Non-pigmented ciliary epithelial cell (primary cell): ENCODE data around the gene ADH5.
"Not testable (repeated sequence)": the region's sequence is repeated elsewhere in the genome, so short reads cannot be mapped to it uniquely, and the experiment has no call there.

Experiments
- DNase-seq: peaks from one replicate; pipeline ENCODE4 v3.0.0-alpha.2; 2010; ENCODE audit warnings: low read depth

ADH5 gene

DNA sequence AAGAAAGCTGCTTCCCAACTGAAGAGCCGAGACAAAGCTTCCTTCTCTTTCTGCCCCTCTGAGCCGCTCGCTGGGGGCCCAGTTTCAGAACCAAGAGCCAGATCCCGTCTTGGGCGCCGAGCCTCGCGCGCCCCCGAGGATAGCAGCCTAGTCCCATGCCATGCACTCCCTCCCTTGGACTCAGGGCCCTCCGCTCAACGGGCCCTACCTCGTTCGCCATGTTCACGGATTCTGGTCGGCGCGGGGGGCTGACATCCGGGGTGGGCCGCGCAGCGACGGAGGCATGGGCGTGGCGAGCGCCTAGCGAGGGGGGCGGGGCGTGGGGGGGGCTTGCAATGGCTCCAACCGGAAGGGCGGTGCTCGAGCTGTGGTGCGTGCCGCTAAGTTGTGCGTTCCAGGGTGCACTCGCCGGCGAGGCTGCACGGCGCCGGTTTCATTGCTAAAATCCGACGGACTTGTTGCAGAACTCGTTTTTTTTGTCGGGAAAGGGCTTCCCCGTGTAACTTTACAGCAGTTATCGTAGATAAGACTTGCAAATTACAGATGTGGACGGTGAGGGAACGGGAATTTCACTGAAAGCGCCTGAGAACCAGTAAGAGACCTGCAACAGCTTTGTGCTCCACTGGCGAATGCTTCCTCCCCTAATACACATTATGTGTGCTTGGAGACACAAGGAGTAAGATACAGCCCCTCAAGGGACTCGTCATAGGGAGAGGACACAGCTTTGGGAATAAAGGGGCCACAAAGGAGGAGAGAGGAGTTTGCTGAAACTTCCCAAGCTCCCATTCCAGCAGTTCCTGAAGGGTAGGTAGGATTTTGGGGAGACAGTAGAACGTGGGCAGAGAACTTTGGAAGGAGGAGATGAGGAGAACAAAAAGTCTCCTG lies at the start of gene ADH5:
Gene ADH5, minus strand, starts transcription at position 308 of the 885 bp plus-strand sequence. Its CDS starts 88 bp downstream, at position 220.
- DNase-seq = peak; percentile 34

DNA sequence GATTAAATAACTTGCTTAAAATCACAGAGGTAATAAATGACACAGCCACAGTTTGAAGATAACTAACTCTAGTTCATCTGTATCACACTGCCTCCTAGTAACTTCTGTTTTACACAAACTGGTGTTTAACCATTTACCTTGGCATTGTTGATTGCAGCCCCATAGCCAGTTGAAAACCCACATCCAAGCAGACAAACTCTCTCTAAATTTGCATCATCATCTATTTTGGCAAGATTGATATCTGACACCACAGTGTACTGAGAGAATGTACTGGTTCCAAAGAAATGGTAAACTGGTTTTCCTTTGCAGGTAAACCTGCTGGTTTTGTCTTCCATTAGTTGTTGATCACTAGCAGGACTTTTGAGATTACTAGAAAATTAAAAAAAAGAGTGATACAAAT lies 47.7 kb upstream of the ADH5 start:
- no peak for DNase-seq

DNA sequence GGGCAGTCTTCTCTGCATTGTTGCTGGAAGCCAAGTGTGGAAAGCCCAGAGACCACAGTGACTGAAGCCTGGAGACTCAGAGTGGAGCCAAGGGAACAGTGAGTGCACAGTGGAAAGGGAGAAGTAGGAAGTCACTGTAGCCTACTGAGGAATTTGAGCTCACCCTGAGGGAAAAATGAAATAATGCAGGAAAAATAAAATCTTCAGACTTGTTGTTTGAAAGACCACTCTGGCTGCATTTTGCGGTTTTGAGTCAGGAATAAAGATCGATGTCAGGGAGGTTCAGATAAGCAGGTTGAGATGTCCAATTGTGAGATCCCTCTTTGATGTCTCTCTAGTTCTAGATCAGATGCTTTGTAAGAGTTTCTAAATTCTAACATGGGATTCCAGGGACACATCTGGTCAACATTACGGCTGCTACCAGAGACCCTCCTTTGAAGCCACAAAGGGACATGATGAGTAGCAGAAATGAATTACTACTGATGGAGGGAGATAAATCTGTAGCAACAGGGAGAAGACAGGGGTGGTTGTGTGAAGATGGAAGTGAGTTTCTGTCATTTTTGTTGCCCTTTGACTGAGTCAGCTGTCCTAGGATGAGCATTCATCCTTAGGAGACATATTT lies 47.1 kb upstream of the ADH5 start:
- no peak for DNase-seq

DNA sequence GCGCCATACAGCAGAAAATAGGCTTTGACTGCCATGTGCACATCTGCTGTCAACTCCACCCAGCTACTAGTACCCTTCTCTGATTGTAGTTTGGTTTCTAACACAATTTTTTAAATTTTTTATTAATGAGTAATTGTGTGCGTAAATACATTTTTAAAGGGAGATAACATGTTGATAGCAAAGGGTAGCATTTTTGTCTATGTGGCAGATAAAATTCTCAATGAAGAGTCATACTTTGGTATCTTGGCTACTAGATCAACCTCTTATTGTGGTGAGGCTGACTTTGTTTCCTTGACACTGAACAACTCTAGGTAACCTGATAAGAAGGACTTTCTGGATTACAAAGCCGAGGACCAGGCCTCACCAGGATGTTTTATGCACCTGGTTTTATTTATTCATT lies 46.0 kb upstream of the ADH5 start:
- no peak for DNase-seq

DNA sequence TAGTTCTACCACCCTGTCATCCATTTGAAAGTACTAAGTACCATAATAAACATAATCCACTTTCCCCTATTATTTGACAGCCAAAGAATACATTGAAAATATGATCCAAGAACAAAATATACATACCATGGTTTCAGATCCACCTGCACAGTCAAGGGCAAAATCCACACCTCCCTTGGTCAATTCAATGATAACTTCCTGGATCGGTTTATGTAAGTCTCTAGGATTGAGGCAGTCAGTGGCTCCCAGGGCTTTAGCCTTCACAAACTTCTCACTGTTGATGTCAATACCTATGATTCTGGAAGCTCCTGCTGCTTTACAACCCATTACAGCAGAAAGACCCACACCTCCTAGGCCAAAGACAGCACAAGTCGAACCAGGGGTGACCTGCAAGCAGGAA lies 42.8 kb upstream of the ADH5 start:
- no peak for DNase-seq

DNA sequence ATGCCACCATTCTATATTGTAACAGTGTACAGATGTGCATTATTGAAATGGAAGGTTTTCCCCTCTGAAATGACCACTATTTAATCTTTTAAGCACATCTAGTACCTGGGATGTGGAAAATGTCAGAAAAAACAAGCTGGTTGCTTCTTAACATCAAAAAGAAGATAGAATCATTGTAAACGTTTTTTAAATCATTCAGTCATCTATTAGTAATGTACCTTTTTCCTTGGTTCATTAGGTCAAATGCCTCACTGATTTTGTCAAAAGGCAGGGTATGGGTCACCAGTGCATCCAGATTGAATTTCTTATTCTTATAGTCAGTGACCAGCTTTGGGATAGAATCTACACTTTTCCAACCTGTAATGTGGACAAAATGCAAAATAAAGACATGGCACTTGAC lies 37.8 kb upstream of the ADH5 start:
- DNase-seq = no peak

DNA sequence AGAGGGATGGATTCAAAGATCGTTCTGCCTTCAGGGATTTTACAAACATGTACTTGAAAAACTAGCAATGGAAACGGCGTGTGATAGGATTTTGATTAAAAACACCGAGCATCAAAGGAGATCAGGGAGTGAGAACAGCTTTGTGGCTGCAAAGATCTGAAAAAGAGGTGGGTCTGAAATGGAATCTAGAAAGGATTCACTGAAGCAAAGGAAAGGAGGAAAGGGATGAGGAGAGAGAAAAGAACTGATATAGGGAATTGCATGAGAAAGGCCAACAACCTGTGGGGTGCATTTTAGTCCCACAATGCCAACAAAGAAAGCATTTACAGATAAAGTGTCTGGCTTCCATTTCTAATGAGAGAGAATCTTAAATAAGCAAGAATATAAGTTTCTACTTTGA lies 32.4 kb upstream of the ADH5 start:
- no peak for DNase-seq

DNA sequence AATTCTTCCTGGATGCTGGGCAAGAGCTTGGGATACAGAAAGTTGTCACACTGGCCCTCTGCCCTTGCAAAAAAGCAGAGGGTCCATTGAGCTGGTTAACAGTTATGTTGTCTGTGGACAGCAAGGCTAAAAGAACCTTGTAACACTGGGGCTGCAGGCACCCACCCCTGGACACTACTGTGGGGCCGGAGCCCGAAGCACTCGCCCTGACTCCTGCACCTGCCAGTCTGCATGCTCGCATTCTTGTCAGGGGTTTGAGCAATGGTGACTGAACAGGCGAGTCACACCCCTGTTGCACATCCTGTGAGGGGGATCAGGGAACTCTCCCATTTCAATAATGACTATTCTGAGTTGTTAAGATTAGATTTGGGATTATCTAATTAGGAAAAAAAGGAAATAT lies 31.9 kb upstream of the ADH5 start:
- no peak for DNase-seq

DNA sequence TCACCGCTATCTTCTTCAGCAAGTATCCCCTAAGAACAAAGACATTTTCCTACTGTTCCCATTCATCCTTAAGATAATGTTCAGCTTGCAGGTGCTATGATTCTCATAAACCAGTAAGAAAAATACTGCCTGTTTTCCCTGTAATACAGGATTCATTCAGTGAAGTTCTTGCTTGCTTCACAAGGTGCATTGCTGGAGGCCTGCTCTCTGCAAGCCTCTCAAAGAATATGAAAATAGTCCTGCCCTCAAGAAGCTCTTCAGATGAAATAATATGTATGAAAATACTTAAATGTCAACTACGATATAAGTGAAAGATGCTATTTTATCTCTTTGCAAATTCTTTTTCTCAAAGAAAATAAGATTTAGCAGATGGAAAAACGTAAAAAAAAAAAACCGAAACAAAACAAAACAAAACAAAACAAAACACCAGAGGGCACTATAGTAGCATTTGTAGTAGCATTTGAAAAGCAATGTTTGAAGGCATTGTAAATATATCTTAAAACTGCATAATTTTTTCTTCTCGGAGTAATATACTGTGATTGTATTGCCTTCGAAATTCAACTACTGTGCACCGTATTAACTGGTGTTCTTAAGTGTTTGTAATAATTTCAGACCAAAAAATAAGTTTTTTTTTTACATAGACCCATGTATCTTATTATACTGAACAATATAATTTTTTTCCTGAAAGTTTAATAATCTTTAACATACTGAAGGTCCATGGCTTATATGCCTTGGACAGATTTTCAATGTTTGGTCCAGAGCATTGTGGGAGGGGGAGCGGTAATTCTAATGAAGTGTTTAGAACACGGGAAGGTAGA lies 29.5 kb upstream of the ADH5 start:
- no peak for DNase-seq

DNA sequence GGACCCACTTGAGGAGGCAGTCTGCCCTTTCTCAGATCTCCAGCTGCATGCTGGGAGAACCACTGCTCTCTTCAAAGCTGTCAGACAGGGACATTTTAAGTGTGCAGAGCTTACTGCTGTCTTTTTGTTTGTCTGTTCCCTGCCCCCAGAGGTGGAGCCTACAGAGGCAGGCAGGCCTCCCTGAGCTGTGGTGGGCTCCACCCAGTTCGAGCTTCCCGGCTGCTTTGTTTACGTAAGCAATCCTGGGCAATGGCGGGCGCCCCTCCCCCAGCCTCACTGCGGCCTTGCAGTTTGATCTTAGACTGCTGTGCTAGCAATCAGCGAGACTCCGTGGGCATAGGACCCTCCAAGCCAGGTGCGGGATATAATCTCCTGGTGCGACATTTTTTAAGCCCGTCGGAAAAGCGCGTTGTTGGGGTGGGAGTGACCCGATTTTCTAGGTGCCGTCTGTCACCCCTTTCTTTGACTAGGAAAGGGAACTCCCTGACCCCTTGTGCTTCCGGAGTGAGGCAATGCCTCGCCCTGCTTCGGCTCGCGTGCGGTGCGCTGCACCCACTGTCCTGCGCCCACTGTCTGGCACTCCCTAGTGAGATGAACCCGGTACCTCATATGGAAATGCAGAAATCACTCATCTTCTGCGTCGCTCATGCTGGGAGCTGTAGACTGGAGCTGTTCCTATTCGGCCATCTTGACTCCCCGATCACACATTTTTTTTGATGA lies 28.7 kb upstream of the ADH5 start:
- DNase-seq = not testable (repeated sequence)

DNA sequence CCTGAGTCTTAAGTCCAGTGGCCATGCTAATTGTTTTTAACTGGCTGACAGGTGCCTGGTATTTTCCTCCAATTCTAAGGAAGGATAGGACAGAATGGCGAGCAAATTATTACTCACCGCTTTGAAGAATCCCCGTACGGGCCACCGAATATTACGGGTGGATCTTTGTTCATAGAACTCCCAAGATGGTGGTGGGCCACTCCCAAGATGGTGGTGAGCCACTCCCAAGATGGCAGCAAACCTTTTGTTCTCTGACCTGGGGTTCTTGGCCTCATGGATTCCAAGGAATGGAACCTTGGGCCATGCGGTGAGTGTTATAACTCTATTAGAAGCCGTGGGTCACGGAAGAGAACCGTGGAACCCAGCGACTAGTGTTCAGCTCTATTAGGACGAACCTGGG lies 20.7 kb upstream of the ADH5 start:
- DNase-seq = not testable (repeated sequence)

DNA sequence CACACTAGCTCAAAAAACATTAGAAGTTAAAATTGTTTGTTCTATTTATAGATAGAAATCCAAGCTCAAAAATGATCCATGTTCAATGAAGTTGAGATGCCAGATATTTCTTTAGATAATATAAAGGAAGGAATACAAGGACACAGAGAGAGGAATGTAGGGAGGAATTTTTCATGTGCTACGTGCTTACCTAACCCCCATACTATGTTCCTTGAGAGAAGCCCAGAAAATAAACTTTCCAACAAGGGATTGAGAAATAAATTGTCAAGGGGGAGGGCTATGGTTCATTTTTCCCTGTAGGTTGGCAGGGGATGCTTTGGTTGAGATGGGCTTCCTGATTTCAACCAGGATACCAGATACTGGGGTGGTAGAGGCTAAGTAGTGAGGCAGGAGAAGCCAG lies 15.6 kb upstream of the ADH5 start:
- no peak for DNase-seq

DNA sequence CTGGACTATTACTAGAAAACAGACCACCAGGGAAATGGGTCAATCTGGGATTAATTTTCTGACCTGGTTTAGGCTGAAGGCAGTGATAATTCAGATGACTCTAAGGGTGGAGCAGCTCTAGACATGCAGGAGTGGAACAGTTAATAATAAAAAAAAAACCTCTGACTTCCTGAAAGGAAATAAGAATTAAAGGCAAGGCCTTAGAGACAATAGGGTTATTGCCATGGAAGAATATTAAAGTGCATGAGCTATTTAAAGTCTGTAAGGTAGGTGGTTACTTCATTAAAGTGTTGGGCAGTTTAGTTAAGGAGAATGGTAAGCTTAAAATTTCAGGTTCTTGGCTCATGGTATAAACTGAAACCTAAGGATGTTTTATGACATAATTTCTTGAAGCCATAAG lies 14.6 kb upstream of the ADH5 start:
- DNase-seq = no peak

DNA sequence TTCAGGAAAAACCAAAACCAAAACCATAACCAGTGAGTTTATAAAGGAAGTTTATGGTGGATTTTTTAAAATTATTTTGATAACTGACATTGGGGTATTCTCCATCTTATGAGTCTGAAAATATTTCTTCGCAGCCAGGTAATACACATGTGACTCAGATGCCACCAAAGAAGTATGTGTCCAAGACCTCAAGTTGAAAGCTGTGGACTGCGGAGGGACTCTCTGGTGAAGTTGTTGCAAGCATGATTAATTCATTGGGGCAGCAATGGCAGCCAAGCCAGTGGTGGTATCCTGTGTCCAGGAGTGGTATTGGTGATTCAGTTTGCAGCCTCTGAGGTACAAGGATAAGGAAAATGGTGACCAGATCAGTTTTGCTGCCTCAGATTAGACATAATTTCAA lies 14.0 kb upstream of the ADH5 start:
- DNase-seq = no peak

DNA sequence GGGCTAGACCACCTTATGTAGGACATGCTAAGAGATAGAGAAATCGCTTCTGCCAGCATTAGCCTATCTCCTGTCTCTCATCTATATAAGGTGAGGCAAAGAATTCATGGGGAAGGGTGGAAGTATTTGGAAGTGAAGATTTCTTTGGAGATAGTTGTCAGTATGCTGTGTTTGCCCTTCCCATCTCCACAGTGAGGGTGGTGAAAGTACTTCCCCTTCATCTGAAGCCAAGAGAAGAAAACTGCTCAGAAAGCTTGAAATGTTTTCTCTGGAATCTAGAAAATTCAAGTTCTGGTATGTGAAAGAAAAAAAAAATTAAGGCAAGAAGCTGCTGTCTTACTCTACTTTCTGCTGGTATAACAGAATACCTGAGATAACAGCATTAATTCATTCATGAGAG lies 12.3 kb upstream of the ADH5 start:
- DNase-seq = no peak

DNA sequence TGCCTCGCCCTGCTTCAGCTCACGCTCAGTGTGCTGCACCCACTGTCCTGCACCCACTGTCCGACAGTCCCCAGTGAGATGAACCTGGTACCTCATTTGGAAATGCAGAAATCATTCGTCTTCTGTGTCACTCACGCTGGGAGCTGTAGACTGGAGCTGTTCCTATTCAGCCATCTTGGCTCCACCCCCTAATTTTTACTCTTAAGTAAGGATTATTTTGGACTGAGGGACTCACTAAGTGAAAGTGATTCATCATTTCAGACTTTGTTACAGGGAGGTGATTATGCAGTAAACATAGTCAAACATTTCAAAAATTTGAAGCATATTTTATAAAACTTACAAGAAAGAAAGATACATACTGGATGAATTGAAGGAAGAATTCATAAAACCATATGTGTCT lies 11.2 kb upstream of the ADH5 start:
- DNase-seq = not testable (repeated sequence)

DNA sequence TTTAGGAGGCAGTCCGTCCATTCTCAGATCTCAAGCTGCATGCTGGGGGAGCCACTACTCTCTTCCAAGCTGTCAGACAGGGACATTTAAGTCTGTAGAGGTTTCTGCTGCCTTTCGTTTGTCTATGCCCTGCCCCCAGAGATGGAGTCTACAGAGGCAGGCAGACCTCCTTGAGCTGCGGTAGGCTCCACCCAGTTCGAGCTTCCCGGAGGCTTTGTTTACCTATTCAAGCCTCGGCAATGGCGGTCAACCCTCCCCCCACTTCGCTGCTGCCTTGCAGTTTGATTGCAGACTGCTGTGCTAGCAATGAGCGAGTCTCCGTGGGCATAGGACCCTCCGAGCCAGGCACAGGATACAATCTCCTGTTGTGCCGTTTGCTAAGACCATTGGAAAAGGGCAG lies 10.7 kb upstream of the ADH5 start:
- DNase-seq = no peak

DNA sequence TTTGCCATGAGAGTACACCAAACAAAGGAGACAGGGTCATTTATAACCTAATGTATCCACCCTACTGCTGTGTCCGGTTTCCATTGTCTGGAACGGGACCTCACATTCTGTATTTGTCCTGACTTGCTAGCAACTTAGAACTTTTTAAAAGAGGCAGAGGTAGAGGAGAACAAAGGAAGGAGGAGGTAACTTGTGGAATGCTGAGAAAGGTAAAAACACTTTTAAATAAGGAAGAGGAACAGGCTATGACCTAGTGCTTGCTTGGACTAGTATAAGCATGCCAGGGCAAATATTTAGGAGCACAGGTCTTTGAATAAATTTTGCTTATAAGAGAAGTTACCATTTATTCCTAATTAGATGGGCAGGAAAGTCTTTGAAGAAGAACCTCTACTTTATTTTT lies 3.3 kb upstream of the ADH5 start:
- not testable (repeated sequence) for DNase-seq

DNA sequence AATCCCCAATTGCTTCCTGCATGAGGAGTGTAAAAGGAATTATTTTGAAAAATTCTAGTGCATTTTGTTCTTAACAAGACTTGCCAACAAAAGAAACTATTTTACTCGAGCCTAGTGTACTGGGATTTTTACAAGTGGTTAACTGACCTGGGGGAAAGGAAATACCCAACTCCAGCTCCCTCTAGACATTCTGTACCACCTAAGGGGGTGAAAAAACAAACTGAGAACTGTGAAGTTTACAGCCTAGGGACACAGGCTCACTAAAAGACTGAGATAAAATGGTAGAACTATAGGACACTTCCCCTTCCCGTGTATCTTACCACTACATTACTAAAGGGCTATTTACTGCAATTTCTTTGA lies 2.6 kb upstream of the ADH5 start:
- no peak for DNase-seq

DNA sequence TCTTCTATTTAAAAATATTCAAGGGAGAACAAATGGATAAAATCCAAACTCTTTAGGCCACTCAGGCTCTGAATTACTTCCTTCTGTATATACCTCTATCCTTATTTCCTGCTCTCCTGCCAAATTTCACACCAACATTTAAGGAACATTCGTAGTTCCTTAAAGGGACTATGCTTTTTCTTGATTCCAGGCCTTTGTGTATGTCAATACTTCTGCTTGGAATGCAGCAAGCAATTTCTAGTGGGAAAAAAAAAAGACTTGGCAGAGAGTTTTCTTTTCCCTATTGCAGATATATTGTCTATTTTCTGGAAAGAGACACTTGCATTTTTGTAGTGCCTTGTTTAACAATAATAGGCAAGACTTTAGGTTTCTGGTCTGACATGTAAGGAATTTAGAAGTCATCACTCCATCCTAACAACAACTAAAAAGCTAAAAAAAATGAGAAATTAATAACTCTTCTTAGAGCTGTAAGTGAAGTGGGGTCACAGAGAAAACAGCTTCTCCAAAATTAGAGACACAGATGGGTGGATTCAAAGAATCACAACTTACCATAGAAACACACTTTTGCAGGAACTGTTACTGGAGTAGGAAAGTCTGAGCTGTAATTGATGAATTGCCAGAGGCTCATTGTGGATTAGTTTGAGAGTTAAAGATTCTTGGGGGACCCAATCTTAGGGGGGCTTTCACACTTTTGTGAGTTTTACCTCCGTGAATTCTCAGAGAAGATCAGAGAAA lies 2.1 kb upstream of the ADH5 start:
- no peak for DNase-seq

DNA sequence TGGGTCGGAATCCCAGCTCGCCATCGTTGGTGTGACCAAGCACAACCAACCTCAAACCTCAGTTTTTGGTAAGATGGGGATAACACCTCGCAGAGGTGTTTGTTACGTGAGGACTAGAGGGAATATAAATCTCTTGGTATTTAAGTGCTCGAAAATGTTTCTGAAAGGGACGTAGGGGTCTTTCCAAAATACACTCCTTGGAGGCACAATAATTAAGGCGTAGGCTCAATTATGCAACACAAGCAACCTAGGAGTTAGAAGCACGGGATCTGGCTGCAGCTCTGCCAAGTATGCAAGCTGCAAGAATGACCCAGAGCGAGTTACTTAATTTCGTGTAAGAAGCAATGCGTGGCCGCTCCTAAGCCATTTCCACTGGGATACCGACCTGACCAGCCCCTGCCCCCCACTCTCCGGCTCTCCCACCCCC lies 552 bp downstream of the ADH5 start:
- peak; percentile 28 for DNase-seq

DNA sequence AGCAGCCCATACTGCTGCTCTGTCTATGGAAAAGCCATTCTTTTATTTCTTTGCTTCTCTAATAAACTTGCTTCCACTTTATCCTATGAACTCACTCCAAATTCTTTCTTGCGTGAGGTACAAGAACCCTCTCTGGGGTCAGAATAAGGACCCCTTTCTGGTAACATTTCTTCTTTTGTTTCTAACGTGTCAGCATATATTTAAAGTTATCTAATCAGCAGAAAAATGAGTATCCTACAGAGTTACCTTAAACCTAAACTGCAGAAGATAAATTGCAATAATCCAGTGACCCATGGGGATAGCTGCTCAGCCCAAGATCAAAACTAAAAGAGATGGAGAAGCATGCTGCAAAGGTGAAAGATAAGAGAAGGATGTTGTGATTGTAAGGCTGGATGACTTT lies 4.0 kb downstream of the ADH5 start:
- no peak for DNase-seq
